ENCODE data around the gene TARBP1.
"Not testable (repeated sequence)": the region's sequence is repeated elsewhere in the genome, so short reads cannot be mapped to it uniquely, and the experiment has no call there.

The TARBP1 gene

DNA sequence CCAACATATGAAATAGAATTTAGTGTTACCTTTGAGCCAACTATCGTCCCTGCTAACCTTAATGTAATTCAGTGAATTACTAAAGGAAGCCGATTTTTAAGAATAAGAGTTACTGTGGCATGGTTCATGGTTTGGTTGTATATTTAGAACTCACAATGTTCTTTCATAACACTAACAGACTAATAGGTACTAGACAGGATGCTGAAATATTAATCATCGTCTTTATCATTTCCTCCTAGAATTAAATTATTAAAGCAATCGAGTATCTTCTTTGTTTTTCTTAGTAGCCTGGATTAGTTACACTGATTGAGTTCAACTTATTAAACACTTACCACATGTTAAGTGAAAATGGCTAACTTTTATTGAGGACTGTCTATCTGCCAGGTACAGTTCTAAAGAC lies 47.7 kb downstream of the TARBP1 start:
- no peak for DNase-seq

- no peak for DNase-seq
Measured at GRCh38 chr1:234430691-234431090, 48.3 kb downstream of the TARBP1 start.

GRCh38 chr1:234429434-234429806 lies 49.6 kb downstream of the TARBP1 start:
- no peak for DNase-seq

GRCh38 chr1:234427950-234428646 lies 50.9 kb downstream of the TARBP1 start:
- DNase-seq = no peak

- no peak for DNase-seq
Measured at GRCh38 chr1:234413990-234414389, 65.0 kb downstream of the TARBP1 start.

DNA sequence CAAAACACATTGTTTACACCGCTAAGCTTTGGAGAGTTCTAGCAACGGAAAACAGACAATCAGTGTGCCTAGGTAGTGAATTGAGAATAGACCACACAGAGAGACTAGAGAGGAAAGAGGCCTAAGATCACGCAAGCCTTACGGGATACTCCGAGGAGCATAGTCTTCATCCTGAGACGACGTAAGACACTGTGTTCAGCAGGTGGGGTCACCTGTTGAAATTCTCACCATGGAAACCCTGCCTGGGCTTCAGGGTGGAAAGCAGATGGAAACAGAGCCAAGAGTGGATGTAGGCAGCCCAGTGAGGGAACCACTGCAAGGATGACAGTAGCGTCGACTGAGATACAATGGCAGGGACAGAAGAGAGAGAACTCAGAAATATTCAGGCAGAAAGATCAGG lies 65.5 kb downstream of the TARBP1 start:
- DNase-seq = no peak

DNA sequence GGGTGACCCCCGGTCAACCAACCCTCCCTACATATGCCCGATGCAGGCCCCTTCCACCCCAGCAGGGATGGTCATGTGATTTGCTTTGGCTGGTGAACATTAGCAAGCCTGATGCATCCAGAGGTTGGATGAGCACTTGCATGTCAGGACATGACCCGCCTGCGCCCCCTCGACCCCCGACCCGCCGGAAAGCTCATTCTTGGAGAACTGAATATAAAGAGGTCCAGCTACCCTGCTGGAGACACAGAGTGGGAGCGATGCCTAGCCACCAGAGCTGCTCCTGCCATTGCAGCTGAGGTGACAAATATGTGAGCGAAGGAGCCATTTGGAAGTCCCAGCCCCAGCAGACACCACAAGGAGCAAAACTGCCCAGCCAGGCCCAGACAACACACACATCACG lies 66.1 kb downstream of the TARBP1 start:
- DNase-seq = no peak

DNA sequence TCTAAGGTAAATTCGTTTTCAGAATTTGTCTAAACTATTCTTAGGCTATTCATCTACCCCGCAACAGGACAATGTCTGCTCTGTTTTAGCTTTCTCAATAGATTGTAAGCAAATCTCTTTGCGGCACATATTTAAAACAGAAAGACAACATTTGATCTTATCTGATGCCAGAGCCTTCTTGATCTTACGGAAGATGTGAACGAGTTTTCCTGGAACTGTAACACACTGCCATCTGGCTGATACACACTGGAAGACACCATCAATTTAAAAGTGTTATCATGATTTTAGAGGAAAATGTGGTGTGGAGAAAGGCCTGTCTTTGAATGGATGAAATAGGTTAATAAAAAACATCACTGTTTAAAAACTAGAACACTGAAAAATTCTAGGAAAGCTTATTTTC lies 69.7 kb downstream of the TARBP1 start:
- DNase-seq = no peak

DNA sequence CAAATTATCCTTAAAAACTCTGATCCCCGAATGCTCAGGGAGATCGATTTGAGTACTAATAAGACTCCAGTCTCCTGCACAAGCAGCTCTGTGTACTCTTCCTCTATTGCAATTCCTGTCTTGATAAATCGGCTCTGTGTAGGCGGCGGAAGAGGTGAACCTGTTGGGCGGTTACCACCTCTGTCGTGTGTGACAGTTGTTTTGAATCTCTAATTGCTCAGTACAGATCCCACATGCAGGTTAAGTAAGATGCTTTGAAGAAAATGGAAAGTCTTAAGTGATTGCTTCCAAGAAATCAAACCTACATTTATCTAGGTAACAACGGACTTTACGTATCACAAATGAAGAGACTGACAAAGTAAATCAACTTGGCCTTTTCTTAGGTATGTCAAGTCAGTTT lies 70.2 kb downstream of the TARBP1 start:
- DNase-seq = no peak

DNA sequence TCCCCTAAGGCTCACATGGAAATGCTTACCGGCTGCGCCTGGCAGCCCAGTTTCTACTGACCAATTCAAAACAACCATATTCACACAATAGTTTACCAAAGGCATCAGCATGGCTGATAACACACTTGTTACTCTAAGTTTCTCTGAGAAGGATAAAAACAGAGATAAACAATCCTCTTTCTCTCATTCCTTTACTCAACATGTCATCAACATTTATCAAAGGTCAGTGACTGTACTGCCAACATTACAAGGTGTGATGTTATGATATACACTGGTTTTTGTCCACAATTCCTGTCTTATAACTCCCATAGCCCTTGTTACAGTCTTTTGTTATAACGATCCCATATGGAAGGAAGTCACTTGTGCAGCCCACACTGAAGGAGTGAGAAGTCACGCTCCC lies 72.1 kb downstream of the TARBP1 start:
- DNase-seq = no peak

DNA sequence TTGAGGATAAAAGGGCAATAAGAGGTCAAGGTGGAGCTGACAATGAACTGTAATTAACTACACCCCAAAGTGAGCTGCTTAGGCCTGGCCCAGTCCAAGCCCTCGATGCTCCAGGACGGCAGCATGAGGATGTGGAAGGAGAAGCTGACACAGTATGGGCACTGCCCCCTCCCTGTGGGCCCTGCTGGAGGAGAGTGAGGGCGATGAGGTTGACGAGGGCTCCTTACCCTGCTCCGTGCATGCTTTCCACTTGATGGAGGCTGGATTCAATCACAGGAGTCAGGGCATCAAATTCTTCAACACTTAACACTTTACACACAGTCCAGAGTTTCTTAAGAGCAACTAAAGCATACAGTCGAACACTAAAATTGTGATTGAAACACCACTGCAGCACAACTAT lies 73.3 kb downstream of the TARBP1 start:
- DNase-seq = no peak

DNA sequence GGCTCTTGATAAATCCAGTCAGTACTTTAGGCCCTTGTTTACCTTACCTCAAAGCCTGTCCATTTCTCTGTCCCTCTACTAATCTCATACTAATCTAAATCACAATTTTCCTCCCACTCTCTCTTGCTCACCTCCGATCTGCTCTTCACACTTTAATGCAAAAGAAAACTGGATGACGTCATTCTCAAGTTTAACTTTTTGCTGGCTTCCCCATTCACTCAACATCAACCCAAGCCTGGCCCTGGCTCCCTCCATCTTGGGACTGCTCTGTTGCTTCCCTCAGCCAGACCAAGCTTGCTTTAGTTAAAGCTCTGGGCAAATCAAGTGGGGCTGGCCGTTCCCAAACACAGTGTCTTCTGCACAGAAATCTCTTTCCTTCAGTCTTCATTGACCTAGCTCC lies 76.0 kb downstream of the TARBP1 start:
- no peak for DNase-seq

DNA sequence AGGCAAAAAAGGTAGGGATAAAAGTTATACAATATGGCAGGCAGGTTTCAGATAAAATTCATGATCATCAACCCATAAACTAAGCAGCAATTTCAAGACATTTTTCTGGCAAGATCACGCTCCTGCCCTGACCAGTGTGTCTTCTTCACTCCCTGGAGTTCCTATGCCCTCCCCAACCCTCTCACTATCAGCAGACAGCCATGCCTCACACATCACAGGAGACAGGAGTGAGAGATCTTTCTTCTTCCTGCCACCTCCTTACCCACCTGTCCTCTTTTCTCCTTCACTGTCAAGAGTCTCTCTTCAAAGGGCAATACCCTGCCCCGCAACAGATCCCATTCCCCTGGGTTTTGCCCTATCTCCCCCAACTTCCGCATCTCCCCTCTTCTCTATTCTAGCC lies 77.3 kb downstream of the TARBP1 start:
- no peak for DNase-seq

GRCh38 chr1:234400773-234401172 lies 78.2 kb downstream of the TARBP1 start:
- DNase-seq = no peak

DNA sequence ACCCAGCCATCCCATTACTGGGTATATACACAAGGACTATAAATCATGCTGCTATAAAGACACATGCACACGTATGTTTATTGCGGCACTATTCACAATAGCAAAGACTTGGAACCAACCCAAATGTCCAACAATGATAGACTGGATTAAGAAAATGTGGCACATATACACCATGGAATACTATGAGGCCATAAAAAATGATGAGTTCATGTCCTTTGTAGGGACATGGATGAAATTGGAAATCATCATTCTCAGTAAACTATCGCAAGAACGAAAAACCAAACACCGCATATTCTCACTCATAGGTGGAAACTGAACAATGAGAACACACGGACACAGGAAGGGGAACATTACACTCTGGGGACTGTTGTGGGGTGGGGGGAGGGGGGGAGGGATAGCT lies 79.5 kb downstream of the TARBP1 start:
- DNase-seq = not testable (repeated sequence)

GRCh38 chr1:234398849-234399381 lies 80.1 kb downstream of the TARBP1 start:
- DNase-seq = no peak

- no peak for DNase-seq
Measured at GRCh38 chr1:234397732-234398131, 81.2 kb downstream of the TARBP1 start.

DNA sequence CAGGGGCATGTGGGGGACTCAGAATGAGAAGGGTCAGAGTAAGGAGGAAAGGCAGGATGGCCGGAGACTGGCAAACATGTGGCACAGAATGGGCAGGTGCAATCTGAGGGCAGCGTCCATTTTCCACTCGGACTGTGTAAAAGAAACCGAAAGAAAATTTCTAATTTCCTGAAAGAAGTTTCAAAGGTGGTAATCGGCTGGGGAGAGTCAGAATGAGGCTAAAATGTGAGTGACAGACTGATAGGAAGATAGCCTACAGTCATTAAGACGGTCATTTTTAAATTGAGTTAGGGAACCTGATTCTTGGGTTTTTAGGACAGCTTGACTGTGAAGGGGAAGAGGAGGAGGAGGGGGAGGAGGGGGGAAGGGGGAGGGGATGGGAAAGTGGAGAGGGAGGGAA lies 82.1 kb downstream of the TARBP1 start:
- no peak for DNase-seq

DNA sequence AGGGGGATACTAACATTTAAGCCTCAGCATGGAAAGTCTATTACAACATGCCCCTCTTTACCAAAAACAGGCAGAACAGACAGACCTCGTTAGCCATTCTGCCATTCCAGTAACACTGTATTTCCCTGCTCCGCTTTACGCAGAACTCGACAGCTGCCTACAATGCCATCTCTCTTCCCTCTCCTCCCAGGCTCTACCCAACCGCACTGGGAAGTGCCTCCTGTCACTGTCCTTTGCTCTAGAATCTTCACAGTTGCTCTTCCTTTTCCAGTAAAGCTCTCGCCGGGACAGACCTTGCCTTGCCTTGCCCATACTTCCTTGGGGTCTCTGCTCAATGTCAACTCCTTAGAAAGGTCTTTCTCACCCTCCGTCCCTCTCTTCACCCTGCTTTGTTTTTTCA lies 82.9 kb downstream of the TARBP1 start:
- no peak for DNase-seq

GRCh38 chr1:234395297-234395696 lies 83.7 kb downstream of the TARBP1 start:
- DNase-seq = no peak

DNA sequence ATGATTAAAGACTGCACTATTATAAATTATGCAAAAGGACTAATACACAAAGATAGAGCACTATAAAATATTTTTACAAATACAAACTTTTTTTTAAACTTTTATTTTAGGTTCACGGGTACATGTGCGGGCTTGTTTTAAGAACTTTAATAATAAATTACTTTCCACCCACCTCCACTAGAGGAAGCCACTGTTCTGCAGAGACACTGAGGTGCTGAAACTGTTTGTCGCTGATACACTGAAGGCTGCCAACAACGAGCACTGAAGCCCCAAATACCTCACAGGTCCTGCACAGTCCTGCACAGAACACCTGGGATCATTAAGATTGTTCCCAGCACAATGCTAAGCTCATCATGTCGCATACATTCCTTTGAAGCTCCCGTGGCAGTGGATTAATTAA lies 85.8 kb downstream of the TARBP1 start:
- DNase-seq = no peak

DNA sequence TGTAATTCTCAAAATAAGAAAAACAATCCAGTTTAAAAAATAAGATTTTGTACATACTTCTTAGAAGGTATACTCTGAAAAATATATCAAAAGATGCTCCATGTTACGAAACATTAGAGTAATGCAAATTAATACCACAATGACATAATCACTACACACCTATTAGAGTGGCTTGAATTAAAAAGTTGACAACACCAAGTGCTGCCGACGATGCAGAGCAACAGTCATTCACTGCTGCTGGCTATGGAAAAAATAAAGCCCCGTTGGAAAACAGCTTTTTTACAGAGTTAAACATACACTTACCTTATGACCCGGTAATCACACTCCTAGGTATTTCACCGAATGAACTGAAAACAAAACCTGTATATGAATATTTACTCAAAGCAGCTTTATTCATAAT lies 90.9 kb downstream of the TARBP1 start:
- DNase-seq = no peak

DNA sequence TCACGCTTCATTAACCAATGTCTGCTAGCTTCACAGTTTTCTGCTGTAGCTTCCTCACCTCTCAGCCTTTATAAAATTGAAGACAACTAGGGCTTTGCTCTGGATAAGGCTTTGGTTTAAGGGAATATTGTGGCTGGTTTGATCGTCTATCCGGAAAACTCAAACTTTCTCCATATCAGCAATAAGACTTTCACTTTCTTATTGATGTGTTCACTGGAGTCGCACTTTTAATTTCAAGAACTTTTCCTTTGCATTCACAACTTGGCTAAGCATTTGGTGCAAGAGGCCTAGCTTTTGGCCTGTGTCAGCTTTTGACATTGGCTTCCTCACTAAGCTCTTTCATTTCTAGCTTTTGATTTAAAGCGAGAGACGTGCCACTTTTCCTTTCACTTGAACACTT lies 92.9 kb downstream of the TARBP1 start:
- DNase-seq = no peak

DNA sequence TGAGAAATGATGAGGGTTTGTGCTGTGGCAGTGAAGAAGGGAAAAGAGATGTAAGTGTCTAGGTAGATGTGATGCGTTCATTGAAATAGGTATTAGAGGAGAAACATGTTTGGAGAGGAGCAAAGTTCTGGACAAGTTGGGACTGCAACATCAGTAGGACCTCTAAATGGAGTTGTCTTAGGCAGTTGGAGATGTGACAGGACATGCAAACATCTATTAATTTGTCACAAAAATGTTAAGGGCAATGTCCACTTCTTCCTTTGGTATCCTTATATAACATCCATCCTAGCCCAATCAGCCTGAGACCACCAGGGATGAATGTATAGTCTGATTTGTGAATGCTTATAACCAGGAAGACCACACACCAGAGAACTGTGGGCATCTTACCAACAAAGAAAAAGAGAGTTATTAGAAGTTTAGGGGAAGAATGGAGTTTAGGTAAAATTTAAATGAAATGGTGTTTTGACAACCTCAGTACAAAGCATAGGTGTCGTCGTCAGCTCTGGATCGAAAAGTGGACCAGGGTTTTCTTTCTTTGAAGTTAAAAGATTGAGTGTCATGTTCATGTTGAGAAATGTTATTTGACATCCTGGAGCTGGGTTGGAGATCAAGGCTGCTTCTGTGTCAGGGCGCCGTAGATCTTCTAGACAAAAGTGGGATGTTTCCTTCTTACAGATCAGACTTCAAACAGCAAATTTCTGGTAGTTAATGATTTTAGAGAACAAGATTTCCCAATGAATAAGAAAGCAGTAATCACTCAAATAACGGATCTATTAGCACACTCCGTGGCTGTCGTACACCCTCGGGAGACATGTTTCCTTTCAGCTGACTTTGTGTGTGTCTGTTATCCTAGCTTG lies 97.1 kb downstream of the TARBP1 start:
- DNase-seq = no peak
